ENCODE data around the gene WDR1.

GRCh38 chr4:10096201-10096977 lies 20.2 kb downstream of the WDR1 start:
- TF ChIP-seq GATA2 (IDR thresholded peaks at IDR 0.05; ENCODE audit: low read depth, low read length) (no peak), GATA3 (IDR thresholded peaks at IDR 0.05; ENCODE audit: low read depth, low read length) (no peak)

Data from SH-SY5Y (cell line).